NCI-H187 (cell line): Measurements from ENCODE around the gene MYO9A.
"Not testable (repeated sequence)": the region's sequence is repeated elsewhere in the genome, so short reads cannot be mapped to it uniquely, and the experiment has no call there.

ENCODE experiments used
- DNase-seq, 2 experiments: peaks; one replicate each; lab custom pipeline; 2025; lab: John Stamatoyannopoulos, UW

The MYO9A gene

DNA sequence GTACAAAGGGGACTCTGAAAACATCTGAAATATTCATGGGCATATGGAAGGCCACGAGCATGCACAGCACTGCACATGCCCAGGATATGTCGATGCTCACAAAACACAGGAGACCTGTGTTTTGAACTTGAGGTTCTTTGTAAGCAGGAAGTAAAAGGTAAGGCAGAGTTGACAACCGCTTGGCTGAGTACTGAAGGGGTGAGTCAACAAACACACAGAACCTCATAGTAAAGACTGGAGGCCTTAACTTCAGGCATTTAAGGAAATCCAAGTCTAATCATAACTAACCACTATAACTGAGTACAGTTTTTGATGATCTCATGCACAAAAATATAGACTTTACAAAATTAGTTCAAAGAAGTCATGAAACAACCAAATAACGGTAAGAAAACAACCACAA, 80.6 kb downstream of the MYO9A start:
- DNase-seq: no peak

GRCh38 chr15:72034859-72035650, 82.9 kb downstream of the MYO9A start:
- no peak for DNase-seq

- no peak for DNase-seq
Observed at GRCh38 chr15:72034351-72034750, 83.6 kb downstream of the MYO9A start.

DNA sequence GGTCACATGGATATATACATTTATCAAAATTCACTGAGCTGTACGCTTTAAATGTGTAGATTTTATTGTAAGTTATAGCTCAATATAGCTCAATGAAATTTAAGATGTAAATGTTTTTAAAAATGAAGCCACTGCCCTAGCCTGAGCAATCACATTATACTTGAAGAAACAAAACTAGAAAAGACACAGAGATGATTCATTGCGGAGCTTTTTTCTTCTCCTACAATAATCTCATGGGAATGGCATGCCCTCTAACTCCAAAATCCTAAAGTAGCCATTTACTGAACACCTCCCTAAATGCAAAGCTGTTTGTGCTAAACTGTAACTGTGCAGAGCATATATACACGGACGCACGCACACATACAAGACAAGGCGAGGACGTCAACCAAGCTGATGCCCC, 84.2 kb downstream of the MYO9A start:
- no peak for DNase-seq

DNA sequence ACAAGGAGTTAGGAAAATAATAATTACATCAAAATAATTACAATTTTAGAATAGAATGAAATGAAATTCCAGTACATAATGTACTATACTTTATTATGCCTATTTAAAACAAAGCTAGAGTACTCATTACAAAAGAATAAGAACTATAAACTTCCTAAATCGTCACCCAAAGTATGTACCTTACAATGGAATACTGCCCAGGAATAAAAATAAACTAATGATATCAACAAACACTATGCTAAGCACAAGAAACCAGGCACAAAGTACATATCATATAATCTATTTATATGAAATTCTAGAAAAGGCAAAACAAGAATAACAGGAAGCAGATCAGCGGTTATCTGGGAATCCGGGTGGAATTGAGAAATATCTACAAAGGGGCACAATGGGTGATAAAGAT, 84.7 kb downstream of the MYO9A start:
- no peak for DNase-seq

DNA sequence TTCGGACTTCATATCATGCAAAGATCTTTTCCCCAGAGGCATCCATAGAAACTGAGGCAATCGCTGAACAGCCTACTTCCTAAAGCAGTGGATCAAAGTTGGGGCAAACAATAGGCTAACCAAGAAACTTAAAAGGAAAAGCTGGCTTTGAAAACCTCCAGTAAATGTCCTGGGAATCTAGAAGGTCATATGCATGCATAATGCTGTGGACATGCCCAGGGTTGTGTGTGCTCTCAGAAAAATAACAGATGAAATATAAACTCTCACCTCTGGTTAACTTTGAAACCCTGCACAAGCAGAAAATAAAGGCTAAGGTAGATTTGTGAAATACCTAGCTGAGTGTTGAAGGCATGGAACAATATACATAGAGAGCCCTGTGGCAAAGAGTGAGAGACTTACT, 96.3 kb downstream of the MYO9A start:
- DNase-seq: no peak

DNA sequence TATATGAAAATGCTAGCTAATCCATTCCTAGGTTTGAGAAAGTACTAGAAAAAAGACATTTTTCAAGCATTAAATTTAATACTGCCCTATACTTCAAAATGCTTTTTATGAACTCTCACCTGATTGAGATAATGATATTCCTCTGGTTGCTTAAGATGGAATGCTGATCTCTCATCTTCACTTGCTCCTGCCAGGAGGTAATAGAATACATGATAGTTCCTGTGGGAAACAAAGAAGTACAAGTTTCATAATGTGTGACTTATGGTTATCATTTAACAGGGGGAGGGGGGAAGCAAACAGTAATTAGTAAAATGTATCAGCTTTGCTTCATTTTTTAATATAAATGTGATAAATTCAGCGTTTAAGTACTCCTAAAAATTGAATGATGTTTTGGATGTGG, 97.2 kb downstream of the MYO9A start:
- no peak for DNase-seq

DNA sequence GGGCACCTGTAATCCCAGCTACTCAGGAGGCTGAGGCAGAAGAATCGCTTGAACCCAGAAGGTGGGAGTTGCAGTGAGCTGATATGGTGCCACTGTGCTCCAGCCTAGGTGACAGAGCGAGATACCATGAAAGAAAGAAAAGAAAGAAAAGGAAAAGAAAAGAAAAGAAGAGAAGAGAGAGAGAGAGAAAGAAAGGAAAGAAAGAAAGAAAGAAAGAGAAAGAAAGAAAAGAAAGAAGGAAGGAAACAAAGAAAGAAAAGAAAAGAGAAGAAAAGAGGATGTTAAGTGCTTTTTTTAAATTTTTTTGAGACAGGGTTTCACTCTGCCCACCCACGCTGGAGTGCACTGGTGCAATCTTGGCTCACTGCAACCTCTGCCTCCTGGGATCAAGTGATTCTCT, 103.4 kb downstream of the MYO9A start:
- not testable (repeated sequence) for DNase-seq

DNA sequence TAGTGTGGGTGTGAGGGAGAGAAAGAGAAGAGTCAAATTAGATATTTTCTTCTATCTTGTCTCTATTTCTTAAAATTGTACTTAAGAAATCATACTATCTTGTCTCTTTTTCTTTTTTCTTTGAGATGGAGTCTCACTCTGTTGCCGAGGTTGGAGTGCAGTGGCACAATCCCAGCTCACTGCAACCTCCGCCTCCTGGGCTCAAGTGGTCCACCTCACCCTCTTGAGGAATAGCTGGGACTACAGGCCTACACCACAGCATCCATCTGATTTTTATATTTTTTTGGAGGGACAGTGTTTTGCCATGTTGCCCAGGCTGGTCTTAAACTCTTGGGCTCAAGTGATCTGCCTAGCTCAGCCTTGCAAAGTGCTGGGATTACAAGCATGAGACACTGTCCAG, 104.2 kb downstream of the MYO9A start:
- DNase-seq: no peak

DNA sequence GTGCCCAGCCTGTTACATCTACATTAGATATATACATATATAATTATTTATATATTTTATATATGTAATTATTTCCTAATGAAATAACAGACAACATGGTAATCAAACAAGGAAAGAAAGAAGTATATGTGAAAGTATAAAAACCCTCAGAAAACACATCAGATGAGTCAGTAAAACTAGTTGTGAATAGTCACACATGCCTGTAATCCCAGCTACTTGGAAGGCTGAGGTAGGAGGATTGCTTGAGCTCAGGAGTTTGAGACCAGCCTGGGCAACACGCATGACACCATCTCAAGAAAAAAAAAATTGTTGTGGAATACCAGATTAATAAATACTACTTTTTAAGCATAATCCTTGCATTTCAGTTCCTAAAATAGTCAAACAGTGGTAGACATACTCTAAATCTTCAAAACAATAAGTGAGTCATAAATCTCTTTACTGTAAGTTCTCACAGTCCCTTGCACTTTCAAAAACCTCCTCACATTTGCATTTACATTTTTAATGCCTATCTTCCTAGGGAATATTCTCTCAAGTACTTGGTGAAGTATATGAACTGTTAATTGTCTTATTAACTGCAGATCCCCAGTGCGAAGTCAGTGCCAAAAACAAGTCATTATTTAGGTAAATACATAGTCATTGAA, 106.5 kb downstream of the MYO9A start:
- no peak for DNase-seq

DNA sequence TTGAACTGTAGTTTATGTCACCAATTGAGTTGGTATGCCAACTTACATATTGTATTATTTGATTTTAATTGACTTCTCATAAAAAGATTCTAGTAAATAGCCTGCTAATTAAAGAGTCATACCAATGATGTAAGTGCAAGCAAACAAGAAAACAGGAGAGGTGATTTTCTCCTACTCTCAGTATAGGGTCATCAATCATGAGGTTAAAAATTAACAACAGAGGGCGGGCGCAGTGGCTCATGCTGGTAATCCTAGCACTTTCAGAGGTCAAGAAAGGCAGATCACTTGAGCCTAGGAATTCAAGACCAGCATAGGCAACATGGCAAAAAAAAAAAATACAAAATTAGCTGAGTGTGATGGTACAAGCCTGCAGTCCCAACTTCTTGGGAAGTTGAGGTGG, 108.7 kb downstream of the MYO9A start:
- DNase-seq: no peak

DNA sequence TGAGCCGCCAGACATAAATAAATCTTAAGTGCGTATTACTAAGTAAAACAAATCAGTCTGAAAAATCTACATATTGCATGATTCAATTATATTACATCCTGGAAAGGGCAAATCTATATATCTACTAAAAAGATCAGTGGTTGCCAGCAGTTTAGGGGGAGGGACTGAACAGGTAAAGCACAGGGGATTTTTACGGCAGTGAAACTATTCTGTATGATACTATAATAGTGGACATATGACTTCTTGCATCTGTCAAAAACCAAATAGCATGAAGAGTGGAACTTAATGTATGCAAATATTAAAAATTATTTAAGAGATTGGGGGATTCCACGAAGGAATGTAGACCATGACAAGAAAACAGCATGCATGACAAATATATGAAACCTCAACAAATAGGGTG, 111.6 kb downstream of the MYO9A start:
- DNase-seq: no peak

GRCh38 chr15:72005483-72005882, 112.5 kb downstream of the MYO9A start:
- DNase-seq: no peak

- DNase-seq: no peak
Observed at GRCh38 chr15:71999807-72000206, 118.1 kb downstream of the MYO9A start.

GRCh38 chr15:71998717-71999116, 119.2 kb downstream of the MYO9A start:
- DNase-seq: not testable (repeated sequence)

- DNase-seq: no peak
Observed at GRCh38 chr15:71997691-71998090, 120.3 kb downstream of the MYO9A start.

DNA sequence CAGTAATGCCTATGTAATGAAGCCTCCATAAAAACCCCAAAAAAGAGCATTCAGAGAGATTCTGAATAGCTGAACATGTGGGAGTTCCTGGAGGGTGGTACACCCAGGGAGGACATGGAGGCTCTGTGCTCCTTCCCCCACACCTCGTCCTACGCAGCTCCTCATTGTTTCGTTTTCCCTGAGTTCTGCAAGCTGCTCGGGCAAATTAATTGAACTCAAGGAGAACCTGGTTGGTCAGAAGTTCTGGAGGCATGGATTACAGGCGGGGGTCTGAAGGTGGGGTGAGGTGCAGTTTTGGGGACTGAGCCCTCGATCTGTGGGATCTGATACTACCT, 142.2 kb downstream of the MYO9A start:
- no peak for DNase-seq

DNA sequence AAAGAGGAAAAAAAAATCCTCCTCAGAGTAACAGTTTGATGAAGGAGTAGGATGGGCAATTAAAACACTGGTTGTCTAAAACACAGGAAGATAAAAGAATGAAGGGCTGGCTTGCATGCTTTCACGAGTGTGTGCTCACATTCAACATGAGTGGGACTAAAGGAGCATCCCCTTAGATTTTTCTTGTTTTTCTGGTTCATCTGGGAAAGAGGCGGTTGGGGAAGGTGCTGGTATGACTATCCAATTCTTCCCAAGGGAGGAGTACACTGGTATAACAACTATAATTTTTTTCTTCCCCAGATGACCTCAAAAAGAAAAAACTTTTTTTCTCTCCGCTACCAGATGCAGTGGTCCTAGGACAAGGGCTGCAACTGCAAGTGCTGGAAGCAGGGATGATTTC, 143.7 kb downstream of the MYO9A start:
- no peak for DNase-seq

DNA sequence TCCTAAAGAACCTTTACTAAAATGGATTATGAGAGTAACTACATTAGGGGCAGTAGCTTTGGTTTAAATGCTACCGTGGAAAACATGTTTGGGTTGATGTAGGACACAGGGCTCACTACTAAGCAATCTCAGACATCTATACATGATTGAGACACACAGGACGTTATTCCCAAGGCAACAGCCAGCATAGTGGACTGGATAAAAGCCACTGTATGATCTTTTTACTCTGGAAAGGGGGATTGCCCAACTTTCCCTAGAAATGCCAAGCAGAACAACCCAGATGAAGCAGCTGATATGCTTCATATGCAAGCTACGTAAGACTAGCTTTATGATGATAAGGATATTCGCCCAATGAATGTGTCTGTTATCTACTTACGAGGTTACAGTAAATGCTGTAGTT, 144.6 kb downstream of the MYO9A start:
- DNase-seq: no peak

DNA sequence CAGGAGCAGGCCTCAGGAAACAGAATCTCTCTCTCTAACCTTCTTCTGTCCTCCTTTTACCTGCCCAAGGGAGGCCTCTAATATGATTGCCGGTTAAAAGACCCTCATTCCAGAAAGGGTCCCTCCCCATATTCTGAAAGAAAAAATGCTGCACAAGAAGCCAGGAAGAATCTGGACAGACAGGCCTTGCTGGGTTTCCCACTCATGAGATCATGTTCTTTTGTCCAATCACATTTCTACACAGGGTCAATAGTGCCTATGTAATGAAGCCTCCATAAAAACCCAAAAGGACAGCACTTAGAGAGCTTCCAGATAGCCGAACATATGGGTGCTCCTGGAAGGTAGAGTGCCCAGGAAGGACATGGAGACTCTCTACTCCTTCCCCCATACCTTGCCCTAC, 146.0 kb downstream of the MYO9A start:
- no peak for DNase-seq

GRCh38 chr15:71970435-71970834, 147.5 kb downstream of the MYO9A start:
- DNase-seq: no peak

GRCh38 chr15:71962537-71962936, 155.4 kb downstream of the MYO9A start:
- DNase-seq: no peak

DNA sequence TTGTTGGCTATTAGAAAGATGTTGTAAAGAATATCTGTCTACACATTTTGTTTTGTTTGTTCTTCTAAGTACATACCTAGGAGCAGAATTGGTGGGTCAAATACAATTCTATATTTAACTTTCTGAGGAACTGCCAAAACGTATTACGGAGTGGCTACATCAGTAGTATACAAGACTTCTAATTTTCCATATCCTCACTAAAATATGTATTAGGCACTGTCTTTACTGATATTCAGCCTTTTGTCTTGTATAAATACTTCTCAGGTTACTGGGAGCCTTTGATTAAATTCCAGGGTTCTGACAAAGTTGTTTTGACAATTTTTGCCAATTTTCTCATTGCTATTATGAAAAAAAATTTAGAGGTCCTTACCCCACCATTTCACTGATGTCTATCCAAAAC, 160.9 kb downstream of the MYO9A start:
- DNase-seq: no peak

GRCh38 chr15:71951134-71951533, 166.8 kb downstream of the MYO9A start:
- no peak for DNase-seq
